Measurements from ENCODE around the gene PCP2. TPM values are rescaled to one million over a fixed set of nuclear protein-coding genes. Genes with fewer than 3 reads are reported as not detected.

PCP2 gene
- total and polyA plus RNA-seq, 2 of the 13 experiments (the other 11 are each of a cell fraction or from before 2014, with no cell fraction given), result 0.62 TPM; not detected in 1

DNA sequence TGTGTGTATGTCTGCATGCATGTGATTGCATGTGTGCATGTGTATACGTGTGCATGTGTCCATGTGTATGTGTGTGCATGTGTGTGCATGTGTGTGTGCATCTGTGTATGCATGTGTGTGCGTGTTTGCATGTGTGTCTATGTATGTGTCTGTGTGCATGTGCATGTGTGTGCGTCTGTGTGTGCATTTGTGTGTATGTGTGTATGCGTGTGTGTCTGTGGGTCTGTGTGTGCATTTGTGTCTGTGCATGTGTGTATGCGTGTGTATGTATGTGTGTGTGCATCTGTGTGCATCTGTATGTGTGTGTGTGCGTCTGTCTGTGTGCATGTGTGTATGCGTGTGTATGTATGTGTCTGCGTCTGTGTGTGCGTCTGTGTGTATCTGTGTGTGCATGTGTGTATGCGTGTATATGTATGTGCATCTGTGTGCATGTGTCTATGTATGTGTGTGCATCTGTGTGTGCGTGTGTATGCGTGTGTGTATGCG is 6.4 kb upstream of the PCP2 start (continued):
- TF ChIP-seq, protein P1, sequence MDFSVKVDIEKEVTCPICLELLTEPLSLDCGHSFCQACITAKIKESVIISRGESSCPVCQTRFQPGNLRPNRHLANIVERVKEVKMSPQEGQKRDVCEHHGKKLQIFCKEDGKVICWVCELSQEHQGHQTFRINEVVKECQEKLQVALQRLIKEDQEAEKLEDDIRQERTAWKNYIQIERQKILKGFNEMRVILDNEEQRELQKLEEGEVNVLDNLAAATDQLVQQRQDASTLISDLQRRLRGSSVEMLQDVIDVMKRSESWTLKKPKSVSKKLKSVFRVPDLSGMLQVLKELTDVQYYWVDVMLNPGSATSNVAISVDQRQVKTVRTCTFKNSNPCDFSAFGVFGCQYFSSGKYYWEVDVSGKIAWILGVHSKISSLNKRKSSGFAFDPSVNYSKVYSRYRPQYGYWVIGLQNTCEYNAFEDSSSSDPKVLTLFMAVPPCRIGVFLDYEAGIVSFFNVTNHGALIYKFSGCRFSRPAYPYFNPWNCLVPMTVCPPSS (IDR thresholded peaks at IDR 0.05), result no peak; the same call in 1 of the 2 replicates
- TF ChIP-seq ZNF205 (CRISPR knock-in tag; IDR thresholded peaks at IDR 0.05), result no peak

DNA sequence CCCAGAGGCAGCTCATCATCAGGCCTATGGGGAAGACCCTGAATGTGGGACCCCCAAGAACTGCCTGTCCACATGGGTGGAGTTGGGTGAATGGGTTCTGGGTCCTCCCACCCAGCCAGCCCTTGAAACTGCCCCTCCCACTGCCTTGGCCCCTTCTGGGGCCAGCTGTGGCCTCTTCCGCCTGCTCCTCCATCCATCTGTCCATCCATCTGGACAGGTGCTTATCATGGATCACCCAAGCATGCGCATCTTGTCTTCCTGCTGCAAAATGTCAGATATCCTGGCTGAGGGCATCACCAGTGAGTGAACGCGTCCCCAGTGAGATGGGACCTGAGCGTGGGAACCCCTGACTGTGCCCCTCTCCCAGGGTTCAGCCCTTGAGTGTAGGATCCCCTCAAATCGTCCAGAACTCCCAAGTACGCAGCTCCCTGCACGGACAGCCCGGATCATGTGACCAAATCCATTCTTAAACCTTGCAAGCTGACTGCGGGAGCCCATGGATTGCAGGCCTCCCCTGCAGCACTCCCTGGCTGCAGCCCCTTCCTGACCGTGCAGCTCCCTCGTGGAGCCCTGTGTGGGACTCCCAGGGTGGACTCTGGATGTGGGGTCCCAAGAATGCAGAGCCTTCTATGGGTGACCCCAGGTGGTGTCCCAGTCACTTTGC is 5.4 kb upstream of the PCP2 start:
- no peak overlapping the region for H3K4me2 ChIP-seq (ENCODE audit: low read depth, low read length)
- no peak overlapping the region for H3K27ac ChIP-seq (ENCODE audit: extremely low read length, insufficient read depth, low read length)
- H3K79me2 ChIP-seq (ENCODE audit: insufficient read depth, low read length), result peaks cover 7% of the 10 kb centered on the region
- H3K4me3 ChIP-seq (replicated peaks in 1 of 3; ENCODE audit: insufficient read depth in 1 of 3, low read depth in 2 of 3, low read length in 3 of 3), result no peak overlapping the region
- no peak for ATAC-seq
- TF ChIP-seq, protein P2, sequence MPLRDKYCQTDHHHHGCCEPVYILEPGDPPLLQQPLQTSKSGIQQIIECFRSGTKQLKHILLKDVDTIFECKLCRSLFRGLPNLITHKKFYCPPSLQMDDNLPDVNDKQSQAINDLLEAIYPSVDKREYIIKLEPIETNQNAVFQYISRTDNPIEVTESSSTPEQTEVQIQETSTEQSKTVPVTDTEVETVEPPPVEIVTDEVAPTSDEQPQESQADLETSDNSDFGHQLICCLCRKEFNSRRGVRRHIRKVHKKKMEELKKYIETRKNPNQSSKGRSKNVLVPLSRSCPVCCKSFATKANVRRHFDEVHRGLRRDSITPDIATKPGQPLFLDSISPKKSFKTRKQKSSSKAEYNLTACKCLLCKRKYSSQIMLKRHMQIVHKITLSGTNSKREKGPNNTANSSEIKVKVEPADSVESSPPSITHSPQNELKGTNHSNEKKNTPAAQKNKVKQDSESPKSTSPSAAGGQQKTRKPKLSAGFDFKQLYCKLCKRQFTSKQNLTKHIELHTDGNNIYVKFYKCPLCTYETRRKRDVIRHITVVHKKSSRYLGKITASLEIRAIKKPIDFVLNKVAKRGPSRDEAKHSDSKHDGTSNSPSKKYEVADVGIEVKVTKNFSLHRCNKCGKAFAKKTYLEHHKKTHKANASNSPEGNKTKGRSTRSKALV (CRISPR knock-in tag; IDR thresholded peaks at IDR 0.05), result no peak
- TF ChIP-seq PHB2 (IDR thresholded peaks at IDR 0.05; ENCODE audit: partially characterized antibody) (no peak), ZNF383 (CRISPR knock-in tag; IDR thresholded peaks at IDR 0.05; ENCODE audit: borderline replicate concordance) (no peak), RNF2 (conservative IDR thresholded peaks at IDR 0.05; ENCODE audit: low read depth) (no peak)
- TF ChIP-seq, protein P3, sequence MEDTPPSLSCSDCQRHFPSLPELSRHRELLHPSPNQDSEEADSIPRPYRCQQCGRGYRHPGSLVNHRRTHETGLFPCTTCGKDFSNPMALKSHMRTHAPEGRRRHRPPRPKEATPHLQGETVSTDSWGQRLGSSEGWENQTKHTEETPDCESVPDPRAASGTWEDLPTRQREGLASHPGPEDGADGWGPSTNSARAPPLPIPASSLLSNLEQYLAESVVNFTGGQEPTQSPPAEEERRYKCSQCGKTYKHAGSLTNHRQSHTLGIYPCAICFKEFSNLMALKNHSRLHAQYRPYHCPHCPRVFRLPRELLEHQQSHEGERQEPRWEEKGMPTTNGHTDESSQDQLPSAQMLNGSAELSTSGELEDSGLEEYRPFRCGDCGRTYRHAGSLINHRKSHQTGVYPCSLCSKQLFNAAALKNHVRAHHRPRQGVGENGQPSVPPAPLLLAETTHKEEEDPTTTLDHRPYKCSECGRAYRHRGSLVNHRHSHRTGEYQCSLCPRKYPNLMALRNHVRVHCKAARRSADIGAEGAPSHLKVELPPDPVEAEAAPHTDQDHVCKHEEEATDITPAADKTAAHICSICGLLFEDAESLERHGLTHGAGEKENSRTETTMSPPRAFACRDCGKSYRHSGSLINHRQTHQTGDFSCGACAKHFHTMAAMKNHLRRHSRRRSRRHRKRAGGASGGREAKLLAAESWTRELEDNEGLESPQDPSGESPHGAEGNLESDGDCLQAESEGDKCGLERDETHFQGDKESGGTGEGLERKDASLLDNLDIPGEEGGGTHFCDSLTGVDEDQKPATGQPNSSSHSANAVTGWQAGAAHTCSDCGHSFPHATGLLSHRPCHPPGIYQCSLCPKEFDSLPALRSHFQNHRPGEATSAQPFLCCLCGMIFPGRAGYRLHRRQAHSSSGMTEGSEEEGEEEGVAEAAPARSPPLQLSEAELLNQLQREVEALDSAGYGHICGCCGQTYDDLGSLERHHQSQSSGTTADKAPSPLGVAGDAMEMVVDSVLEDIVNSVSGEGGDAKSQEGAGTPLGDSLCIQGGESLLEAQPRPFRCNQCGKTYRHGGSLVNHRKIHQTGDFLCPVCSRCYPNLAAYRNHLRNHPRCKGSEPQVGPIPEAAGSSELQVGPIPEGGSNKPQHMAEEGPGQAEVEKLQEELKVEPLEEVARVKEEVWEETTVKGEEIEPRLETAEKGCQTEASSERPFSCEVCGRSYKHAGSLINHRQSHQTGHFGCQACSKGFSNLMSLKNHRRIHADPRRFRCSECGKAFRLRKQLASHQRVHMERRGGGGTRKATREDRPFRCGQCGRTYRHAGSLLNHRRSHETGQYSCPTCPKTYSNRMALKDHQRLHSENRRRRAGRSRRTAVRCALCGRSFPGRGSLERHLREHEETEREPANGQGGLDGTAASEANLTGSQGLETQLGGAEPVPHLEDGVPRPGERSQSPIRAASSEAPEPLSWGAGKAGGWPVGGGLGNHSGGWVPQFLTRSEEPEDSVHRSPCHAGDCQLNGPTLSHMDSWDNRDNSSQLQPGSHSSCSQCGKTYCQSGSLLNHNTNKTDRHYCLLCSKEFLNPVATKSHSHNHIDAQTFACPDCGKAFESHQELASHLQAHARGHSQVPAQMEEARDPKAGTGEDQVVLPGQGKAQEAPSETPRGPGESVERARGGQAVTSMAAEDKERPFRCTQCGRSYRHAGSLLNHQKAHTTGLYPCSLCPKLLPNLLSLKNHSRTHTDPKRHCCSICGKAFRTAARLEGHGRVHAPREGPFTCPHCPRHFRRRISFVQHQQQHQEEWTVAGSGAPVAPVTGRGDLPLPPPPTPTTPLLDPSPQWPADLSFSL (CRISPR knock-in tag; IDR thresholded peaks at IDR 0.05), result no peak
- TF ChIP-seq, protein P4, sequence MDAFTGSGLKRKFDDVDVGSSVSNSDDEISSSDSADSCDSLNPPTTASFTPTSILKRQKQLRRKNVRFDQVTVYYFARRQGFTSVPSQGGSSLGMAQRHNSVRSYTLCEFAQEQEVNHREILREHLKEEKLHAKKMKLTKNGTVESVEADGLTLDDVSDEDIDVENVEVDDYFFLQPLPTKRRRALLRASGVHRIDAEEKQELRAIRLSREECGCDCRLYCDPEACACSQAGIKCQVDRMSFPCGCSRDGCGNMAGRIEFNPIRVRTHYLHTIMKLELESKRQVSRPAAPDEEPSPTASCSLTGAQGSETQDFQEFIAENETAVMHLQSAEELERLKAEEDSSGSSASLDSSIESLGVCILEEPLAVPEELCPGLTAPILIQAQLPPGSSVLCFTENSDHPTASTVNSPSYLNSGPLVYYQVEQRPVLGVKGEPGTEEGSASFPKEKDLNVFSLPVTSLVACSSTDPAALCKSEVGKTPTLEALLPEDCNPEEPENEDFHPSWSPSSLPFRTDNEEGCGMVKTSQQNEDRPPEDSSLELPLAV (CRISPR knock-in tag; conservative IDR thresholded peaks at IDR 0.05; ENCODE audit: low read depth), result no peak
- no peaks in the 10 kb centered on the region; a peak in 1 of 5 replicates for H3K36me3 ChIP-seq (replicated peaks in 1 of 2; ENCODE audit: control insufficient read depth in 1 of 2, insufficient read depth in 2 of 2, low read length in 2 of 2)
- intact Hi-C loops (cut with micrococcal nuclease; ENCODE audit: unreplicated experiment) (no loop called here), in situ Hi-C loops (cut with HindIII; ENCODE audit: extremely low pct_ligation_motif_present, low pct_unique_long_range_greater_than_20kb) (no loop called here)
- no TSS peak for BruUV-seq (replicated peaks)
- CTCF ChIA-PET (ENCODE audit: low intra/inter-chr PET ratio, low total read pairs), result no interaction called here
- no peak overlapping the region for H3K9ac ChIP-seq (ENCODE audit: insufficient read depth, low read depth, low read length)
- H3K27me3 ChIP-seq (ENCODE audit: control insufficient read depth in 1 of 2, insufficient read depth in 2 of 2, low read length in 2 of 2), result no peaks in the 10 kb centered on the region; a peak in 1 of 5 replicates
- FAIRE-seq, result no peak
- peaks cover 23% of the 10 kb centered on the region for H3K4me1 ChIP-seq (ENCODE audit: insufficient read depth, low read length)
- no peak for DNase-seq (ENCODE audit: low spot score)
- H2AFZ ChIP-seq (ENCODE audit: low read length), result no peak overlapping the region
- no peaks in the 10 kb centered on the region for H3K9me3 ChIP-seq (ENCODE audit: low read length)
- 97% methylated on average over 6 of the region's 12 CpGs for WGBS (ENCODE audit: low lambda C conversion rate)
- POLR2A ChIA-PET, result no interaction called here
- no peaks in the 10 kb centered on the region; the same call in 1 of the 2 replicates for H4K20me1 ChIP-seq (ENCODE audit: insufficient read depth, low read length)
